Mesothelial cell of epicardium (in vitro differentiated cells): ENCODE data around the gene MUC22. TPM values are rescaled to one million over a fixed set of nuclear protein-coding genes. Genes with fewer than 3 reads are reported as not detected.
"Not testable (repeated sequence)": the region's sequence is repeated elsewhere in the genome, so short reads cannot be mapped to it uniquely, and the experiment has no call there.

Experiments used
- DNase-seq, 2 experiments: peaks; one replicate each; pipeline ENCODE4 v3.0.0; 2021; ENCODE audit warnings: low spot score in 2 of 2; ENCODE audit not compliant: unreplicated experiment in 2 of 2
- H3K27ac Mint-ChIP-seq: 2 replicates; pipeline ENCODE4 v1.8.0; 2021; ENCODE audit warnings: mixed read lengths
- H3K27me3 Mint-ChIP-seq: 2 replicates; pipeline ENCODE4 v1.8.0; 2021; ENCODE audit warnings: low read depth, mixed read lengths
- H3K36me3 Mint-ChIP-seq: 2 replicates; pipeline ENCODE4 v1.8.0; 2021; ENCODE audit warnings: mixed read lengths
- H3K4me1 Mint-ChIP-seq: 2 replicates; pipeline ENCODE4 v1.8.0; 2021; ENCODE audit warnings: mixed read lengths
- H3K4me3 Mint-ChIP-seq: 2 replicates; pipeline ENCODE4 v1.8.0; 2021; ENCODE audit warnings: mild to moderate bottlenecking, moderate library complexity, mixed read lengths
- H3K9me3 Mint-ChIP-seq: 2 replicates; pipeline ENCODE4 v1.8.0; 2021; ENCODE audit warnings: mixed read lengths
- total RNA-seq: library from RNA; stranded (reverse); gene quantifications from 3 replicates; pipeline ENCODE4 v1.2.1, GENCODE V29; 2021
- TF ChIP-seq, protein P1 (sequence below): fragments of 200-600 bp; sonication (generic); IDR thresholded peaks from one replicate; pipeline ENCODE4 v1.5.0; 2021; ENCODE audit warnings: antibody characterized with exemption; ENCODE audit not compliant: unreplicated experiment

The MUC22 gene
- total RNA-seq, 1 donor from 2014 or later = not detected

- Mint-ChIP-seq H3K27ac (no peak overlapping the region), H3K27me3 (peaks cover 31% of the 10 kb centered on the region), H3K4me3 (no peak overlapping the region), H3K36me3 (no peaks in the 10 kb centered on the region), H3K9me3 (no peaks in the 10 kb centered on the region), H3K4me1 (no peaks in the 10 kb centered on the region)
- no peak for DNase-seq
- TF ChIP-seq, protein P1, sequence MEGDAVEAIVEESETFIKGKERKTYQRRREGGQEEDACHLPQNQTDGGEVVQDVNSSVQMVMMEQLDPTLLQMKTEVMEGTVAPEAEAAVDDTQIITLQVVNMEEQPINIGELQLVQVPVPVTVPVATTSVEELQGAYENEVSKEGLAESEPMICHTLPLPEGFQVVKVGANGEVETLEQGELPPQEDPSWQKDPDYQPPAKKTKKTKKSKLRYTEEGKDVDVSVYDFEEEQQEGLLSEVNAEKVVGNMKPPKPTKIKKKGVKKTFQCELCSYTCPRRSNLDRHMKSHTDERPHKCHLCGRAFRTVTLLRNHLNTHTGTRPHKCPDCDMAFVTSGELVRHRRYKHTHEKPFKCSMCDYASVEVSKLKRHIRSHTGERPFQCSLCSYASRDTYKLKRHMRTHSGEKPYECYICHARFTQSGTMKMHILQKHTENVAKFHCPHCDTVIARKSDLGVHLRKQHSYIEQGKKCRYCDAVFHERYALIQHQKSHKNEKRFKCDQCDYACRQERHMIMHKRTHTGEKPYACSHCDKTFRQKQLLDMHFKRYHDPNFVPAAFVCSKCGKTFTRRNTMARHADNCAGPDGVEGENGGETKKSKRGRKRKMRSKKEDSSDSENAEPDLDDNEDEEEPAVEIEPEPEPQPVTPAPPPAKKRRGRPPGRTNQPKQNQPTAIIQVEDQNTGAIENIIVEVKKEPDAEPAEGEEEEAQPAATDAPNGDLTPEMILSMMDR = no peak
Measured at GRCh38 chr6:30965140-30965601, 45.1 kb upstream of the MUC22 start.

DNA sequence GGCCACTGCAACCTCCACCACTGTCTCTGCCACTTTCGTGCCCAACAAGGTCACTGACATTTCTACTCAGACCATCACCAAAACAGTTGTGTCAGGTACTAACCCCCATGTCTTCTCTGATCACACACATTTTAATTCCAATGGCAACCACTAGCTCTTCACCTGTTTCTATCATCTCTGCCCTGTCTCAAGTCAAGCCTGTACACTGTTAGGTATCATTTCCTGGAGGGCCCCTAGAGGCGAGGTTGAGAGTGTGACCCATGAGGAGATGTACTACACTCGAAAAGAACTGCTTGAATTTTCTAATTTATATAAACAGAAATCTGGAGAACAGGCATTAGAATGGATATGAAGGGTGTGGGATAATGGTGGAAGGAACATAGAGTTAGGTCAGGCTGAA is 44.1 kb upstream of the MUC22 start:
- H3K4me1 Mint-ChIP-seq = no peaks in the 10 kb centered on the region
- TF ChIP-seq, protein P1 = no peak
- H3K36me3 Mint-ChIP-seq = no peaks in the 10 kb centered on the region
- H3K27ac Mint-ChIP-seq = no peak overlapping the region
- H3K4me3 Mint-ChIP-seq = no peak overlapping the region
- no peaks in the 10 kb centered on the region for H3K9me3 Mint-ChIP-seq
- peaks cover 31% of the 10 kb centered on the region for H3K27me3 Mint-ChIP-seq
- no peak for DNase-seq

DNA sequence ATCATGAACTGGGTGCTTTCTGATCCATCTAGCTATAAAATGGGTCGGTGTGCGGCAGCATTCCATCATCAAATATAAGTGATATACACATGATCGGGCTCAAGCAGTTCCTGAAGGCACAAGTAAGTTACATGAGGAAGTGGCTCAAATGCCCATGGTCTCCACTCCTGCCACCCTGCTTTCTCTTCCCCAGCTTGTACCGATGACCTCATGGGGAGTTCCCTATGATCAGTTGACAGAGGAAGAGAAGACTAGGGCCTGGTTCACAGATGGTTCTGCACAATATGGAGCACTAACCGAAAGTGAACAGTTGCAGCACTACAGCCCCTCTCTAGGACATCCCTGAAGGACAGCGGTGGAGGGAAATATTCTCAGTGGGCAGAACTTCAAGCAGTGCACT is 41.1 kb upstream of the MUC22 start:
- peaks cover 40% of the 10 kb centered on the region for H3K27me3 Mint-ChIP-seq
- H3K9me3 Mint-ChIP-seq, H3K4me3 Mint-ChIP-seq: not testable (repeated sequence)

DNA sequence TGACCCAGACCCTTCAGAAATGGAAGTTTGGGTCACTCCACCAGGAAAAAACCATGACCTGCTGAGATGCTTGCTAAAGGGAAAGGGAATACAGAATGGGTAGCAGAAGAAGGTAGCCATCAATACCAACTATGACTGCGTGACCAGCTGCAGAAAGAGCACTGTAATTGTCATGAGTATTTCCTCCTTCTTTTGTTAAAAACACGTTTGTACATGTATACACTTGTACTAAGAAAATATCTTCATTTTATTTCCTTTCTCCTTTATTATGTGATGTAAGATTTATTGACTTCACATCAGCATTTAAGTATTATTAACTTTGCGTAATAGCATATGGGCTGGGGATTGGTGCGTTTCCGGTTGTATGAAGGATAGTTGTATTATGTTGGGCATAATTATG is 39.3 kb upstream of the MUC22 start:
- no peaks in the 10 kb centered on the region for H3K9me3 Mint-ChIP-seq

More for the DNA sequence above, 41.1 kb upstream of the MUC22 start:
- not testable (repeated sequence) for DNase-seq, H3K36me3 Mint-ChIP-seq, H3K27ac Mint-ChIP-seq, H3K4me1 Mint-ChIP-seq

GRCh38 chr6:30972816-30973215 is 37.5 kb upstream of the MUC22 start:
- H3K27ac Mint-ChIP-seq = no peak overlapping the region
- TF ChIP-seq, protein P1 = no peak
- peaks cover 19% of the 10 kb centered on the region for H3K27me3 Mint-ChIP-seq

More for the DNA sequence above, 39.3 kb upstream of the MUC22 start:
- TF ChIP-seq, protein P1 = no peak
- Mint-ChIP-seq H3K27ac (no peak overlapping the region), H3K4me3 (no peak overlapping the region), H3K4me1 (peaks cover 4% of the 10 kb centered on the region), H3K36me3 (no peaks in the 10 kb centered on the region), H3K27me3 (peaks cover 25% of the 10 kb centered on the region)
- DNase-seq = no peak

GRCh38 chr6:30974490-30975252 is 35.6 kb upstream of the MUC22 start:
- no peak overlapping the region for H3K27ac Mint-ChIP-seq
- DNase-seq = no peak
- H3K36me3 Mint-ChIP-seq = no peaks in the 10 kb centered on the region
- TF ChIP-seq, protein P1 = no peak
- H3K4me3 Mint-ChIP-seq = no peak overlapping the region
- peaks cover 17% of the 10 kb centered on the region for H3K27me3 Mint-ChIP-seq
- H3K4me1 Mint-ChIP-seq = peaks cover 13% of the 10 kb centered on the region
- no peaks in the 10 kb centered on the region for H3K9me3 Mint-ChIP-seq

More at GRCh38 chr6:30972816-30973215, 37.5 kb upstream of the MUC22 start:
- Mint-ChIP-seq H3K36me3 (no peaks in the 10 kb centered on the region), H3K4me3 (no peak overlapping the region), H3K4me1 (peaks cover 4% of the 10 kb centered on the region), H3K9me3 (no peaks in the 10 kb centered on the region)
- DNase-seq = no peak
